Measurements from ENCODE around the gene SCO2. TPM values are rescaled to one million over a fixed set of nuclear protein-coding genes. Genes with fewer than 3 reads are reported as not detected.
A peak's percentile ranks its signal among the peaks of the same experiment; 100 is the strongest.

Gene SCO2
- polyA plus RNA-seq, 3 donors from 2014 or later = 8.3 to 14.8 (median 9.9) TPM

- DNase-seq = no peak
- H3K27ac Mint-ChIP-seq = no peak overlapping the region
- no peaks in the 10 kb centered on the region for H3K9me3 Mint-ChIP-seq
- peaks cover 4 to 7% (median 5%) of the 10 kb centered on the region in 3 donors for H3K27me3 Mint-ChIP-seq (ENCODE audit: low read depth in 3 of 3)
- H3K4me1 Mint-ChIP-seq = peaks cover 0 to 6% of the 10 kb centered on the region in 2 donors
- H3K4me3 Mint-ChIP-seq = no peak overlapping the region
- H3K36me3 Mint-ChIP-seq = no peaks in the 10 kb centered on the region
Measured at GRCh38 chr22:50517495-50518260, 7.7 kb downstream of the SCO2 start.

- DNase-seq = no peak
- H3K27ac Mint-ChIP-seq = no peak overlapping the region
- peaks cover 4 to 7% (median 4%) of the 10 kb centered on the region in 3 donors for H3K27me3 Mint-ChIP-seq (ENCODE audit: low read depth in 3 of 3)
- no peak overlapping the region for H3K4me3 Mint-ChIP-seq
- no peaks in the 10 kb centered on the region for H3K9me3 Mint-ChIP-seq
- no peaks in the 10 kb centered on the region for H3K36me3 Mint-ChIP-seq
- peaks cover 0 to 6% of the 10 kb centered on the region in 2 donors for H3K4me1 Mint-ChIP-seq
Measured at GRCh38 chr22:50516891-50517290, 8.5 kb downstream of the SCO2 start.

GRCh38 chr22:50516068-50516467 is 9.3 kb downstream of the SCO2 start:
- Mint-ChIP-seq H3K27me3 (ENCODE audit: low read depth in 3 of 3) (peaks cover 3 to 7% (median 4%) of the 10 kb centered on the region in 3 donors), H3K27ac (no peak overlapping the region), H3K4me1 (peaks cover 0 to 6% of the 10 kb centered on the region in 2 donors), H3K36me3 (no peaks in the 10 kb centered on the region), H3K4me3 (no peak overlapping the region), H3K9me3 (no peaks in the 10 kb centered on the region)
- no peak for DNase-seq

GRCh38 chr22:50513175-50513574 is 12.2 kb downstream of the SCO2 start:
- H3K27ac Mint-ChIP-seq = no peak overlapping the region
- peaks cover 17 to 19% of the 10 kb centered on the region in 2 donors for H3K4me1 Mint-ChIP-seq
- no peaks in the 10 kb centered on the region for H3K36me3 Mint-ChIP-seq
- no peaks in the 10 kb centered on the region for H3K9me3 Mint-ChIP-seq
- DNase-seq = no peak
- no peak overlapping the region for H3K4me3 Mint-ChIP-seq
- peaks cover 2 to 8% (median 7%) of the 10 kb centered on the region in 3 donors for H3K27me3 Mint-ChIP-seq (ENCODE audit: low read depth in 3 of 3)

GRCh38 chr22:50508897-50509296 is 16.5 kb downstream of the SCO2 start:
- H3K9me3 Mint-ChIP-seq = no peaks in the 10 kb centered on the region
- H3K27me3 Mint-ChIP-seq (ENCODE audit: low read depth in 3 of 3) = peaks cover 3 to 7% (median 4%) of the 10 kb centered on the region in 3 donors
- DNase-seq = no peak
- H3K27ac Mint-ChIP-seq = peak overlapping the region; percentile 94 to 99 (median 97)
- H3K36me3 Mint-ChIP-seq = no peaks in the 10 kb centered on the region
- peaks cover 19 to 23% of the 10 kb centered on the region in 2 donors for H3K4me1 Mint-ChIP-seq
- H3K4me3 Mint-ChIP-seq = peak overlapping the region; percentile 92 to 95 (median 94)

GRCh38 chr22:50507991-50508884 is 17.2 kb downstream of the SCO2 start, which contains the start of gene NCAPH2:
NCAPH2 (plus strand) TSS chr22:50508224; CDS start chr22:50508338, 114 bp downstream.
- H3K36me3 Mint-ChIP-seq = no peaks in the 10 kb centered on the region
- peaks cover 19 to 23% of the 10 kb centered on the region in 2 donors for H3K4me1 Mint-ChIP-seq
- peak; percentile 96 to 98 (median 97) for DNase-seq
- H3K27me3 Mint-ChIP-seq (ENCODE audit: low read depth in 3 of 3) = peaks cover 3 to 7% (median 4%) of the 10 kb centered on the region in 3 donors
- H3K9me3 Mint-ChIP-seq = no peaks in the 10 kb centered on the region
- peak within 1 kb of the TSS; percentile 92 to 95 (median 94) for H3K4me3 Mint-ChIP-seq
- peak within 1 kb of the TSS; percentile 94 to 99 (median 97) for H3K27ac Mint-ChIP-seq

- peak; percentile 86 to 92 (median 89) for DNase-seq
- Mint-ChIP-seq H3K9me3 (no peaks in the 10 kb centered on the region), H3K4me1 (peaks cover 19 to 23% of the 10 kb centered on the region in 2 donors), H3K27ac (peak within 1 kb of the TSS; percentile 94 to 99 (median 97)), H3K36me3 (no peaks in the 10 kb centered on the region), H3K27me3 (ENCODE audit: low read depth in 3 of 3) (peaks cover 3 to 7% (median 4%) of the 10 kb centered on the region in 3 donors), H3K4me3 (peak within 1 kb of the TSS; percentile 92 to 95 (median 94))
Measured at GRCh38 chr22:50507421-50507990, 17.9 kb downstream of the SCO2 start, which contains the start of gene LMF2. LMF2 (minus strand) TSS chr22:50507702; CDS start chr22:50507675, 27 bp downstream.

- H3K27ac Mint-ChIP-seq = peak overlapping the region; percentile 80 to 96 (median 92)
- peaks cover 19 to 23% of the 10 kb centered on the region in 2 donors for H3K4me1 Mint-ChIP-seq
- H3K27me3 Mint-ChIP-seq (ENCODE audit: low read depth in 3 of 3) = peaks cover 3 to 7% (median 4%) of the 10 kb centered on the region in 3 donors
- no peaks in the 10 kb centered on the region for H3K9me3 Mint-ChIP-seq
- H3K4me3 Mint-ChIP-seq = peak overlapping the region; percentile 85 to 93 (median 91)
- DNase-seq = no peak
- H3K36me3 Mint-ChIP-seq = no peaks in the 10 kb centered on the region
Measured at GRCh38 chr22:50506611-50507420, 18.6 kb downstream of the SCO2 start.

GRCh38 chr22:50505776-50506610 is 19.4 kb downstream of the SCO2 start:
- H3K4me3 Mint-ChIP-seq = peak overlapping the region in 4 of 5 donors; percentile 32 to 93 (median 92)
- H3K27me3 Mint-ChIP-seq (ENCODE audit: low read depth in 3 of 3) = peaks cover 3 to 7% (median 4%) of the 10 kb centered on the region in 3 donors
- H3K4me1 Mint-ChIP-seq = peaks cover 19 to 23% of the 10 kb centered on the region in 2 donors
- no peak for DNase-seq
- no peaks in the 10 kb centered on the region for H3K9me3 Mint-ChIP-seq
- no peaks in the 10 kb centered on the region for H3K36me3 Mint-ChIP-seq
- peak overlapping the region in 1 of 6 donors; percentile 16 for H3K27ac Mint-ChIP-seq

GRCh38 chr22:50505276-50505775 is 20.1 kb downstream of the SCO2 start:
- no peaks in the 10 kb centered on the region for H3K36me3 Mint-ChIP-seq

GRCh38 chr22:50504369-50505211 is 20.8 kb downstream of the SCO2 start:
- DNase-seq = no peak
- Mint-ChIP-seq H3K4me3 (no peak overlapping the region), H3K27ac (no peak overlapping the region), H3K4me1 (peaks cover 16 to 22% of the 10 kb centered on the region in 2 donors), H3K27me3 (ENCODE audit: low read depth in 3 of 3) (peaks cover 3 to 7% (median 3%) of the 10 kb centered on the region in 3 donors), H3K9me3 (no peaks in the 10 kb centered on the region), H3K36me3 (no peaks in the 10 kb centered on the region)

More at GRCh38 chr22:50505276-50505775, 20.1 kb downstream of the SCO2 start:
- H3K4me1 Mint-ChIP-seq = peaks cover 19 to 23% of the 10 kb centered on the region in 2 donors
- H3K27ac Mint-ChIP-seq = no peak overlapping the region
- H3K4me3 Mint-ChIP-seq = peak overlapping the region in 1 of 5 donors; percentile 8
- DNase-seq = no peak
- H3K9me3 Mint-ChIP-seq = no peaks in the 10 kb centered on the region
- H3K27me3 Mint-ChIP-seq (ENCODE audit: low read depth in 3 of 3) = peaks cover 3 to 7% (median 4%) of the 10 kb centered on the region in 3 donors

Measured in immature natural killer cell (primary cell).